ENCODE results near the gene AKR1C4.
"Not testable (repeated sequence)": the region's sequence is repeated elsewhere in the genome, so short reads cannot be mapped to it uniquely, and the experiment has no call there.

The AKR1C4 gene

DNA sequence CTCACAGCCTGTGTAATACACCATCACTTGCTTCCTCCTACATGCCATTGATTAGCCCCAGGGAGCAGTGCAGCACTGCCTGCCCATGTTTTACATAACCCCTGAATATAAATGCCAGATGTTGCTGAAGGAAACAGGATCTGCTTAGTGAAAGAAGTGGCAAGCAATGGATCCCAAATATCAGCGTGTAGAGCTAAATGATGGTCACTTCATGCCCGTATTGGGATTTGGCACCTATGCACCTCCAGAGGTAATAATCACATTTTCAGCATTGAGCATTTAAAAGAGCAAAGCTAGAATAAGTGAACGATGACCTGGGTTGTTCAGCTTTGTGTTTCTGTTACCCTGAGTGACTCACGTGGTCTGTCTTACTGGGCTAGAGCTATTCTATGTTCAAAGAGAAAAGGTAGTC, at the start of gene AKR1C4:
AKR1C4 (plus strand) TSS at position 136 of the 412 bp plus-strand sequence; CDS start at position 167, 31 bp downstream.
- DNase-seq = no peak

DNA sequence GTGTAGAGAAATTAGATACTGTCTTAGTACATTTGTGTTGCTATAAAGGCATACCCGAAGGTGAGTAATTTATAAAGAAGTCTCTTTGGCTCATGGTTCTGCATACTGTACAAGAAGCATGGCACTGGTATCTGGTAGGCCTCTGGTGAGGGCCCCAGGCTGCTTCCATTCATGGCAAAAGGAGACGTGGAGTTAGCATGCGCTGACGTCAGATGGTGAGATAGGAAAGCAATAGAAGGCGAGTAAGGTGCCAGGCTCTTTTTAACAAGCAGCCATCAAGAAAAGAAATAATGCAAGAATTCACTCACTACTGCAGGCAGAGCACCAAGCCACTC, 49.8 kb upstream of the AKR1C4 start:
- no peak for DNase-seq

DNA sequence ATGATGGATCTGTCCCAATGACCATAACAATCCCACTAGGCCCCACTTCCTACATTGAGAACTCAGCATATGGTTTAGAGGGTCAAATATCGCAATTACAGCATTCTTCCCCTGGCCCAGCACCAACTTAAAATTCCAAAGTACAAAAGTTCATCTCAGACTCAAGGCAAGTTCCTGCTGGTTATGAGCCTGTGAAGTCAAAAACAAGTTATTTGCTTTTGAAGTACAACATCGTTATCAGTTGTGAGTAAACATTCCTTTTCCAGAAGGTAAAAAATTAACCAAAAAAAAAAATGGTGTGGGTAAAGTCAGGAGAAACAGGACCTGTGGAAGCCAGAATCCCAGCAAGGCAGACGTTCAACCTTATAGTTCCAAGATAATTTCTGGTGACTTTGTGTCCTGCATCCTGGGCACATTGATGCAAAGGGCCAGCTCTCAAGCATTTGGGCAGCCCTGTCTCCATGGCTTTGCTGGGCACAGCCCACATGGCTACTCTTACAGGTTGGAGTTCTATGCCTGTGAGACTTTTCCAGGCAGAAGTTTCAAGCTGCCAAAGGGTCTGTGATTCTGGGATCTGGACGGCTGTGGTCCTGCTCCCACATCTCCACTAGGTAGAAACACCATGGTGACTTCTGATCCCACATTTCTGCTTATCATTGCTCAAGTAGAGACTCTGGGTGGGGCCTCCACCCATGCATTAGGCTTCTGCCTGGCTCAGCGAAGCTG, 49.2 kb upstream of the AKR1C4 start:
- DNase-seq = no peak

DNA sequence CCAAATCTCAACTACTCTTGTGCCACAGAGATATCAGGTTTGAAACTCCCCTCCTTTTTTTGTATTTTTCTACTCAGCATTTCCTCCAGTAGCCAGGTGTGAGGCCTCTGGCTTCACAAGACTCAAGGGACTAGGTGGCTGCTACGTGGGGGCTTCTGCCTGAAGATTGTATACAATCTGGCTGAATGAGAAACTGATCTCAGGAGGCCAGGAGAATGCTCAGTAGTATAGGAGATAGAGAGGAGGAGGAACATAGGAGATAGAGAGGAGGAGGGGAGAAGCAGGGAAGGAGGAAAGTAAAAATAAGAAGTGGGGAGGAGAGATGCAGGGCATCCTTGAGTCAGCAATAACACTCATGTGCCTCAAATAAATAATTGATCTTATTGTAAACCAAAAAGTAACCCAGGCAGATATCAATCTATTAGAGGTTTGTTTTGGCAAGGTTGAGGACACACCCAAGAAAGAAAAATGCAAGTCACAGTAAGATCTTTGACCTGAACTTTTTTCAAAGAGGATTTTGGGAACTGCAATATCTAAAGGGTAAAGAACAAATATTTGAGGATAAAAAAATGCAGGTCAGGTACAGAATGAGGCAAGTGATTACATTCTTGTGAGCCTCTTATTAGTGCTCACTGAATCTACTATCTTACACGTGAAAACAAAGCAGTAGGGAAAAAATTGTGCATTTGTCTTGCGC, 48.5 kb upstream of the AKR1C4 start:
- no peak for DNase-seq

DNA sequence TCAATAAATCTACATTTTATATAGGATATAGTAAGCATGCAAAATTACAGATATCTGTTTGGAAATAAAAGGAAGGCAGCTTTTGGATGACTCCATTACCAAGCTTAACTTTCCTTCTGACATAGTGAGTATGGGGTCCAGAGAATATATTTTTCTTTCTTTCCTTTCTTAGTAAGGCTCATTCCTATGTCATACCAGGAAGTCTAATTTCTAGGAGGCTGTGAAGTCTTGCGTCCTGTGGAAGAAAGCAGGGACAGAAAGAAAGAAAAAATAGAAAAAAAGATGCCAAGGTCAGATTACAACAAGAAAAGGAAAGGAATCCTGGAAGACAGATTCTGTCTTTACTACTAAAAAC, 48.0 kb upstream of the AKR1C4 start:
- no peak for DNase-seq

DNA sequence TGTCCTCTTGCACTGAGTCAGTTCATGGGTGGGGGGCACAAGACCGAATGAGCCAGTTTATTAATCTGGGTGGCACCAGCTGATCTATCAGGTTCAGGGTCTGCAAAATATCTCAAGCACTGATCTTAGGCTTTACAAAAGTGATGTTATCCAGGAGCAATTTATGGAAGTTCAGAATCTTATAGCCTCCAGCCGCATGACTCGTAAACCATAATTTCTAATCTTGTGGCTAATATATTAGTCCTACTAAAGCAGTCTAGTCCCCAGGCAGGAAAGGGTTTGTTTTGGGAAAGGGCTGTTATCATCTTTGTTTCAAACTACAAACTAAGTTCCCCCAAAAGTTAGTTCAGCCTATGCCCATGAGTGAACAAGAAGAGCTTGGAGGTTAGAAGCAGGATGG, 45.6 kb upstream of the AKR1C4 start:
- no peak for DNase-seq

DNA sequence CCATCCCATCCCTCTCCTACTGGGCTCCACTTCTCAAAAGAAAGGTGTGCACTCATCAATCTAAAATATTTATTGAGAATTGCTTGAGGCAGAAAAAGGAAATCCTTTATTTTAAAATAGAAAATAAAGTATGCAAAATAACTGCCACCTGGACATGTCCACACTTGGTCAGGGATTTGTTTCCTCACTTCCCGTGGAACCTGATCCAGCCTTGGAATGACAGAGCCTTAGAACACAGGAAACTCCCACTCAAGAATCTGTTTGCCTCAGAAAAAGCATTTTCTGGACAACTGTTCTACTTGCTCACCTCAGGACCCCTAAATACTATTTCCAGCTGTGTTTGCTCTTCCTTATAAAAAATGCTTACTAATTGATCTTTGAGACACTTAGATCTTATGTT, 40.7 kb upstream of the AKR1C4 start:
- DNase-seq = no peak

DNA sequence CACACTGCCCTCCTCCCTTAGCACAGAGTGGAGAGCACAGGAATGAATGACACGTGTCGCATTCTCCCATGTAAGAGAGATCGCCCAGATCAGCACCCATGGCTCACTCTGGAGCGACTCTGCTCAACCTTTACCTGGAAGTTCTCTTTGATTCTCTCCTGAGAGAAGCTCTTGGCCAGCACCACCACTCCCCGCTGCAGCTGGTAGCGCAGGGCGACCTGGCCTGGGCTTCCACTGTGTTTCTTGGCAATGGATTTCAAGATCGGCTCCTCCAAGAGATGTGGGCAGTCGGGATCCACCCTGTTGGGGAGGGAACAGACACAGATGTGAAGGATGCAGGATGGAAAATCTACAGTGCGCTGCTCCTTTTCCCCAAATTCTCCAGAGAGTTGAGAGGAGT, 39.1 kb upstream of the AKR1C4 start:
- no peak for DNase-seq

DNA sequence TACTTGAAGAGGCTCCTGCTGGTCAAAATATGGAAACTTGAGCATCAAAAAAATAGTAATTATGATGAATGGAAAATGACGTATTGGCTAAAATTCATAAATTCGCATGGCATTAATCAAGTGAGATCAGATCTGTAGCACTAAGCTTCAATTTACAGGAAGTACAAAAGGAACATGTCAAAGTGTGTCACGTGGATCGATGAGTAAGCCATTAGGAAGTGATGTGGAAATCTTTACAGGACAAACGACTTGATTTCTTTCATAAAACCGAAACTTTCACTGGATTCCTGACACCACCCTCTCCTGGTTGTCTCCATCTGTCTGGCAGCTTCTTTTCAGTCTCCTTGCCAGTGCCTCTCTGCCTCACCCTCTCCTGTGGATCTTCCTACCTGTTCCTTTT, 37.5 kb upstream of the AKR1C4 start:
- no peak for DNase-seq

DNA sequence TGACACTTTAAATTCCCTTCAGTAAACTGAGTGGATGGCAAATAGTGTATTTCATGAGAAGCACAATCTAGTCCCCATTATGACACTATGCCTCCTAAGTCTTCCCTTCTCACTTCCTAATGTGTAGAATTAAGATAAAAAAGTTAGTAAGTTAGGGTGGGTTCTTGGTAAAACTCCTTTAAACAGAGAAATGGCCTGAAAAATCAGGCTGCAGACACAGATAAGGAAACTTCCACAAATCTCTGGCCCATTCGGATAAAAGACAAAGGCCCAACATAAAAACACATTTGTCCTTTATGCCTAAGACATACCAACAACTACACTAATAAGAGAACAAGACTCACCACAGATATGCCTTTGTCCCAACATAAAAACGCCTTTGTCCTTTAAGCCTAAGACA, 33.1 kb upstream of the AKR1C4 start:
- no peak for DNase-seq

DNA sequence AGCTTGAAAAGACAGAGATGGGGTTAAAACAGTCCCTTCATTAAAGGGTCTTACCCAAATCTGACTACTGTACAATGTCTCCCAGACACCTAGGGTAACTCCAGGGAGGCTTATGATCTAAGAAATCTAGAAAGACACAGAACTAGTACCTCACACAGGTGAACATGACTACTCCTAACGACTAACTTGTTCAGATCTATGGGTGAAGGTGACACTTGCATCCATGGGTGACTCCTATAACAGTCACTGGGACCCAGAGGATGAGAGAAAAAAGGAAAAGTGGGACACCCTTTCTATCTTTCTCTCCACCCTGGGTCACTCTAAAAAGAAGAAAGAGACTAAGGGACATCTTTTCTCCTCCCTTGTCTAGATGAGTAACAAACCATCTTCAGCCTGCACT, 30.9 kb upstream of the AKR1C4 start:
- DNase-seq = no peak

DNA sequence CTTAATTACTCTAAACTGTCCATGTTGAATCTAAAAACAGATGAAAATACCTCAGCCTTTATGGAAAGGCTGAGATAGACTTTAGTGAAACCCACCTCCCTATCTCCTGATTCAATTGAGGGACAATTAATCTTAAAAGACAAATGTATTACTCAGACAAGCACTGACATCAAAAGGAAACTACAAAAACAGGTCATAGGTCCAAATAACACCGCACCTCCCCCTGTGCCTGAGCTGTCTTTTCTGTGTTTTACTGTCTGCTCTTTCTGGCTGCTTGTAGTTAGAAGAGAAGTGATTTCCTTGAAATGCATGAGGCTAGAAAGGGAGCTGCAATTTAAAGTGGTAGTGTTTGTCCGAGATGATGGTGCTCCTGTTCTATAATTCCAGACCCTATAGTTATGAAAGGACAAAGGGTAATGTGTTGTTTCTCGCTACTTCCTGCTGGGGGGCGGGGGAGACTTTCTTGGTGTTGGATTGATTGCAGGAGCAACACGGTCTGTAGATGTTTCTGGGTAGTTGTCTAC, 27.7 kb upstream of the AKR1C4 start:
- DNase-seq = no peak

DNA sequence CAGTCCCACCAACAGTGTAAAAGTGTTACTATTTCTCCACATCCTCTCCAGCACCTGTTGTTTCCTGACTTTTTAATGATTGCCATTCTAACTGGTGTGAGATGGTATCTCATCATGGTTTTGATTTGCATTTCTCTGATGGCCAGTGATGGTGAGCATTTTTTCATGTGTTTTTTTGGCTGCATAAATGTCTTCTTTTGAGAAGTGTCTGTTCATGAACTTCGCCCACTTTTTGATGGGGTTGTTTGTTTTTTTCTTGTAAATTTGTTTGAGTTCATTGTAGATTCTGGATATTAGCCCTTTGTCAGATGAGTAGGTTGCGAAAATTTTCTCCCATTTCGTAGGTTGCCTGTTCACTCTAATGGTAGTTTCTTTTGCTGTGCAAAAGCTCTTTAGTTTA, 21.1 kb upstream of the AKR1C4 start:
- DNase-seq = not testable (repeated sequence)

DNA sequence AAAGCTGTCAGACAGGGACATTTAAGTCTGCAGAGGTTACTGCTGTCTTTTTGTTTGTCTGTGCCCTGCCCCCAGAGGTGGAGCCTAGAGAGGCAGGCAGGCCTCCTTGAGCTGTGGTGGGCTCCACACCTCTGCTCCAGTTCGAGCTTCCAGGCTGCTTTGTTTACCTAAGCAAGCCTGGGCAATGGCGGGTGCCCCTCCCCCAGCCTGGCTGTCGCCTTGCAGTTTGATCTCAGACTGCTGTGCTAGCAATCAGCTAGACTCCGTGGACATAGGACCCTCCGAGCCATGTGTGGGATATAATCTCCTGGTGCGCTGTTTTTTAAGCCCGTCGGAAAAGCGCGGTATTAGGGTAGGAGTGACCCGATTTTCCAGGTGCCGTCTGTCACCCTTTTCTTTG, 16.1 kb upstream of the AKR1C4 start:
- not testable (repeated sequence) for DNase-seq

DNA sequence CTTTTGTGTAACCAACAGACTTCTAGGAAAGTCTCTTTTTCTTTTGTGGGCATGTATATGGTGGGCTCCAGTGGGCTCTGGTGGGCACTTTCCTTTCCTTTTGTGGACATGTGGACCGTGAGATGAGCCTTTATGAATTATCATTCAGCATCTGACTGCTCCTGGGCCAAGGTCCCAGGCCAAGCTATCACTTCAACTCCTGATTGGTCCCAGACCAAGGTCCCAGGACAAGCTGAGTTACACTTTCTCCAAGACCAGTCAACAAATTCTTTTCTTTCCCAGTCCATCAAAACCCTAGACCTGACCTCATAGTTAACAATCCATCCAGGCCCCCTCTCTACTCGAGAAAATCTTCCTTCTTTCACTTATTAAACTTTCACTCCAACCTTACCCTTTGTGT, 12.7 kb upstream of the AKR1C4 start:
- no peak for DNase-seq

DNA sequence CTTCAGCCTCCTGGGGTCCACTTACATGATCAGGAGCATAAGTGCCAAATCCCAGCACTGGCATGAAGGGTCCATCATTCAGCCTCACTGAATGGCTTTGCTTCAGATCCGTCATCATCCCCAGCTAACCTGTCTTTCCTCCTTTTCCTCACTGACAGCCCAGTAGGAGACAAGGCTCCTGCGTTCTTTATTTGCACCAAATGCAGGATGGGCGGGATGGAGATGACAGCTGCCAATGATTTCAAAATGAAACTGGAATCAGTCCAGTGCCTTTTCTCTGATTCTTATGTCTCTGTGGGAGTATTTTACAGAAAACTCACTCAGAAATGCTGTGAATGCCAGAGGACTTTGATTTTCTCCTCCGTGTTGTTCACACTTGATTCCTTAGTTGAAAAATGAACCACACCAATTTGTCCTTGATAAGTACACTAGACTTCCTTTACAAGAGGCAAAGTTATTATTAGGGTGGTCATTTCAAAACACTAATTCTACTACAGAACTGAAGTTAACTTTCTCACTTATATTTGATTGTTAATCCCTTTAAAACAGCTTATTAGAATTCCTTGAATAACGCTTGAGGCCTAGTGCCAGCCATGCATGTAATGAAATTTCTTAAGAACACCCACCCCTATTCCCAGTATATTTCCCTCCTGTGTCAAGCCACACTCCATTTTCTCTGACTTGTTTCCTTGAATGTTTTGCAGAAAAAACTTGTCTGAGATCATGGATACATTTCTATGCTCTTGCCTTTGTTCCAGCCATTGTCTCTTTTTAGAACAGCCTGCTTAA, 11.5 kb upstream of the AKR1C4 start, which contains the start of gene AKR1C8:
AKR1C8 (minus strand) TSS at position 164 of the 789 bp plus-strand sequence; CDS start at position 118, 46 bp downstream.
- no peak for DNase-seq

DNA sequence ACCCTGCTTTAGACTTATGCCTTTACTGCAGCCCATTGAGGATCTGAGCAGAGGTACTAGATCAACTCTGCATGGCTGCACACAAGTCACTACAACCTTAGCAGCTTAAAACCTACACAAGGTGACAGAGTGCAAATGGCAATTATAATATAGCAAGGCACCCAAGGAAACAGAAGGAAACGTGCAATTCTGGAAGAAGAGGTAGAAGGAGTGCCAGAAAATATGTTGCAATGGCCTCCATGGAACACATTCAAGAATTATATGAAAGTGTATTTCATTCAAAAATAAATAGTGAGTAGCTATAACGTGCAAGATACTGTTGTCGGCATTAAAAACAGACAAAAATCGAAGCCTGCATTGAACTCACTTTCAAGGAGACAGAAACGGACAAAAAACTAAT, 8.8 kb upstream of the AKR1C4 start:
- no peak for DNase-seq

DNA sequence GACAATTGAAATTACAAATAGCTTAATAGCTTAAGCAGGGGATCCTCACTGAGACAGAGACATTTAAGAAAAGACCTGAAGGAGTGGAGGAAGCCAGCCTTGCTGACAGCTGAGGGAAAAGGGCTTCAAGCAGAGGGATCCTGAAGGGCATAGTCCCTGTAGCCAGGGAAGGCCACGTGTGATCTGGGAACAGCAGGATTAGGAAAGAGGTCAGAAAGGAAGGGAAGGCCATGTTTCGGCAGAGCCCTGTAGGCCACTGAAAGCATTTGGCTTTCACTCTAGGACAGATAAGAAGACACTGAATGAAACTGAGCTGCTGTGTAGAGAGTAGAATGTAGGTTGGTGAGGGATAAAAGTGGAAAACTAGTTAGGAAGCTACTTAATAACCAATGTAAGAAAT, 8.3 kb upstream of the AKR1C4 start:
- no peak for DNase-seq

DNA sequence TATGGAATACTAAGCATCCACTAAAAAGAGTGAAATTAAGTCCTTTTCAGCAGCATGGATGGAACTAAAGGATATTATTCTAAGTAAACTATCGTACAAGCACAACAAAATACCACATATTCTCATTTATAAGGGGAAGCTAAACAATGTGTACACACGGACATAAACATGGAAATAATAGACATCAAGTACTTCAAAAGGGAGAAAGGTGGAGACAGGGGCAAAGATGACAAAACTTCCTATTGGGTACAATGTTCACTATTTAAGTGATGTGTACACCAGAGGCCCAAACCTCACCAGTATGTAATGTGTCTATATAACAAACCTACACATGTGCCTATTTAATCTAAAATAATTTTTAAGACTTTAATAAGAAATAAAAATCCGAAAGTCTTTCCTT, 2.2 kb upstream of the AKR1C4 start:
- DNase-seq = no peak

DNA sequence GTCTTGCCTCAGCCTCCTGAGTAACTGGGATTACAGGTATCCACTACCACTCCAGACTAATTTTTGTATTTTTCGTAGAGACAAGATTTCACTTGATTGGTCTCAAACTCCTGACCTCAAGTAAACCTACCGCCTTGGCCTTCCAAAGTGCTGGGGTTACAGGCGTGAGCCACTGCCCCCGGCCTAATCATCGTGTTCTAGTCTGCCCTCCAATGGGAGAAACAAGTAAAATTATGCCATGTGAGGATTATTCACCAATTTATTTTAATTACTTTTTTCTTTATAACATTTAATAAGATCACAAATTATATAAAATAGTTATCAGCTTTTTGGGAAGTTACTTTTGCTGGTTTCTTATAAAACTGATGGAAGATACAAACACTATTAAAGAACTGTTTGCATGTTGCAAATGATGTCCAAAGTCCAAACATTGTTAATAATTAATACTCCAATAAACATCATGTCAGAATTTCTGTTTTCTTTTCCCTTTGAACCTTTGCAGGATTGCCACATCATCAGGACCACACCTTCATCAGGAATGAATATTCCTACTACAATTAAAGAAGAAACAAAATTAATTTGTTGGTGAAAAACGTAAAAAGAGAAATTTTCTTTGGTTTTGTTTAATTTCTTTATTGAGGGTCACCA, 786 bp upstream of the AKR1C4 start:
- no peak for DNase-seq

DNA sequence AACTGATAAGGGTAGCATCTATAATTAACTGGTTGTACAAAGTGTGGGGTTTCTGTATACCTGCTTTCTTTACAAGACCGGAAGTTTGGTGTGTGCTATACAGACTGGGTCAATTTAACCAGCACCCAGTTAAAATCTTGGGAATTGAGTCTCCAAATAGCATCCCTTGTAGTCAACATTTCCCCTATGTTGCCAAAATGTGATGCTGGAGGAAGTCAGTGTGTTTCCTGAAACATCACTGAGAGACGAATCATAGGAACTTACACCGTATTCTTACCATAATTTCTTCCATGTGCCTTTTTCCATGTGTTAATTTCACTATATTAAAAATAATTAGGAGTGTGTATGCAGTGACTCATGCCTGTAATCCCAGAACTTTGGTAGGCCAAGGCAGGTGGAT, 1.7 kb downstream of the AKR1C4 start:
- no peak for DNase-seq

DNA sequence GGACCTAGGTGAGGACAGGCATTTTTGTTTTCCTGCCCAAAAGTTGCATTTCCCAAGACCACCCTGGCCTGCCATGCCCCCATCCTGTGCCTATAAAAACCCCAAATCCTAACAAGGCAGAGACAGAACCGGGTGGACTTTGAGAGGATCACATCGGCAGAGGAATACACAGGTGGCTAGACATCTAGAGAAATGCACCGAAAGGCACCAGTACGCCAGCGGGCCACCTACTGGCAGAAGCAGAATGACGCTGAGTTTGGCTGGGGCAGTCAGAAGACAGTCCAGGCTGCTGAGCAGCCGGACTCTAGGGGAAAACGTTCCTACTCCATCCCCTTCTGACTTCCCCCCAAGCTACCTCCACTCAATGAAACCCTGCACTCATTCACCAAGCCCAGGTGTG, 2.8 kb downstream of the AKR1C4 start:
- DNase-seq = no peak

DNA sequence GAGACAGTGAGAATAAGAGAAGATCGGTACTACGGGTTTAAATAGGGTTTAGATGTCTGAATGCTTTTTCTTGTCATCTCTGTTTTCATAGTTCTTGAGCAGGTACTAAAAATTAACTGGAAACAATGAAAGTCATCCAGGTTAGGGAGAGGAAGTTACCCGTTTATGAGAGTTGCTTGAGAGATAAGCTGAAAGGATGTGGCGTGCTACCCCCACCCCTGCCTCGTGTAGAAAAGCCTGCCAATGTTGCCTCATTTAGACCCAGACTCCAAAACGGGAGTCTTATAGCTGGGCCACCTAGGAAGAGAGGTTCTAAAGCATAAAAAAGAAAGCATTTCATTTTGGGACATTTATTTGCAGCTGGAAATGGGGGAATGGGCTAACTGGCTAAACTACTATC, 10.2 kb downstream of the AKR1C4 start:
- no peak for DNase-seq
